Measurements from ENCODE around the gene MYO18A.

GRCh38 chr17:29061036-29061435 is 119.2 kb downstream of the MYO18A start:
- TF ChIP-seq CTCF (conservative IDR thresholded peaks at IDR 0.05) (no peak), ZFX (IDR thresholded peaks at IDR 0.05) (no peak; the same call in 1 of the 2 replicates)

Data from C4-2B (cell line).